Subcutaneous adipose tissue (tissue), 4 donors: ENCODE results near the gene VOPP1. TPM values are rescaled to one million over a fixed set of nuclear protein-coding genes. Genes with fewer than 3 reads are reported as not detected.

Experiments
- total RNA-seq, 4 donors: library from RNA; depleted of rRNA; stranded (reverse); fragments of >200 nt; gene quantifications; one replicate each; pipeline ENCODE4 v1.1.0, GENCODE V29; 2016
- TF ChIP-seq, protein P1 (sequence below): fragments of 450-650 bp; IDR thresholded peaks from one replicate; pipeline ENCODE4 v1.5.1; 2016; ENCODE audit warnings: low read depth, mild to moderate bottlenecking, control low read depth, antibody characterized with exemption, moderate library complexity

Gene VOPP1
- total RNA-seq, 4 donors from 2014 or later, result 36.9 to 60.5 (median 46.1) TPM

DNA sequence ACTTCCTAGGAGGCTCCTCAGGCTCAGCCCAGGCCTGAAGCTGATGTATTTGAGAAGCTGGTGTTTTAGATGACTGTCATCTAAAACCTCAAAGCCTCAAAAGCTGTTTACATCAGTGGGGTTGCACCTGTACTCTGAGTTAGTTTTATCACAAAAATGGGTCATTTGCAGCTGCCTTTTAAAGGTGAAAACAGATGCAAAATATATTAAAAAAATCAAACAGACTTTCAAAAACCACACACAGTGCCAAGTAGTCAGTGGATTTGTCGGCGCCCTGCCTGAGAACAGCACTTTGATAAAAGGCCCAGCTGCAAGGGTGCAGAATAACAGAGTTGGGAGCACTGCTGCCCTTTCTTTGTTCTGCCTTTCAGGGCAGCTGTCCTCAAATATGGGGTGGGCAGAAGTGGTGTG, 103.0 kb downstream of the VOPP1 start:
- TF ChIP-seq, protein P1, sequence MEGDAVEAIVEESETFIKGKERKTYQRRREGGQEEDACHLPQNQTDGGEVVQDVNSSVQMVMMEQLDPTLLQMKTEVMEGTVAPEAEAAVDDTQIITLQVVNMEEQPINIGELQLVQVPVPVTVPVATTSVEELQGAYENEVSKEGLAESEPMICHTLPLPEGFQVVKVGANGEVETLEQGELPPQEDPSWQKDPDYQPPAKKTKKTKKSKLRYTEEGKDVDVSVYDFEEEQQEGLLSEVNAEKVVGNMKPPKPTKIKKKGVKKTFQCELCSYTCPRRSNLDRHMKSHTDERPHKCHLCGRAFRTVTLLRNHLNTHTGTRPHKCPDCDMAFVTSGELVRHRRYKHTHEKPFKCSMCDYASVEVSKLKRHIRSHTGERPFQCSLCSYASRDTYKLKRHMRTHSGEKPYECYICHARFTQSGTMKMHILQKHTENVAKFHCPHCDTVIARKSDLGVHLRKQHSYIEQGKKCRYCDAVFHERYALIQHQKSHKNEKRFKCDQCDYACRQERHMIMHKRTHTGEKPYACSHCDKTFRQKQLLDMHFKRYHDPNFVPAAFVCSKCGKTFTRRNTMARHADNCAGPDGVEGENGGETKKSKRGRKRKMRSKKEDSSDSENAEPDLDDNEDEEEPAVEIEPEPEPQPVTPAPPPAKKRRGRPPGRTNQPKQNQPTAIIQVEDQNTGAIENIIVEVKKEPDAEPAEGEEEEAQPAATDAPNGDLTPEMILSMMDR, result no peak

DNA sequence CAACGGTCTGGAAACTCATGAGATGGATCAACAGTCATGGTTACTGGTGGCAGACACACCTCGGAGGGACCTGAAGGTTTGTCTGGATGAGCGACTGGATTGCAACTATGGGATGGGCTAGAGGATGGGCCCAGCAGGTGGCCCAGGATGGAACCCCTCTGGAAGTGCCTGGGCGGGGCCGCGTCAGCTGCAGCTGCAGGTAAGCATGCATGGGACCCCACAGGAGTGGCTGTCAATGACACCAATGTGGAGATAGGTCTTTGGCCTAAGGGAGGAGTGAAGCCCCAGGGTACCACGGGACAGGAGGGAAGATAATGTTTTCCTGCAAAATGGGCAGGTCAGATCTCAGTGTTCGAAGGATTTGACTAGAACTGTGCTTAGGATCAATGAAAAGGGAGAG, 103.8 kb downstream of the VOPP1 start:
- TF ChIP-seq, protein P1, result no peak

DNA sequence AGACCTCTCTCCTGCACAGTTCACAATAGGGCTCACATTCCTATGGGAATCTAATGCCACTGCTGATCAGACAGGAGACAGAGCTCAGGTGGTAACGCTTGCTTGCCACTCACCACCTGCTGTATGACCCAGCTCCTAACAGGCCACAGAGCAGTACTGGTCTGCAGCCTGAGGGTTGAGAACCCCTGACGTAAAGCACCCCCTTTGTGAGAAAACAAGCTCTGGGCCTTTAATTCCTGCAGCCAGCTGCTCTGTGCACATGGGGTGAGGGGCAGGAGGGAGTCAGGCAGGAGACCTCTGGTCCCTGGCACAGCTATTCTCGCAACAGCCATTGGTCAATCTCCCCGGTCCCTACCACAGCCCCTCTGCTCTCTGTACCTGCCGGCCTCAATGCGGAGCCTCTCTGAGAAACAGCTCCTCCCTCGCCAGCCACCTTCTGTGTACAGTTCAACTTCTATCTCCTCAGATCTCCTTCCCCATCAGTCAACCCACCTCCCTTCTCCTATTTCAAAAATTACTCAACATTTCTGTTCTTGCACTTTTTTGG, 105.2 kb downstream of the VOPP1 start:
- TF ChIP-seq, protein P1, result no peak

DNA sequence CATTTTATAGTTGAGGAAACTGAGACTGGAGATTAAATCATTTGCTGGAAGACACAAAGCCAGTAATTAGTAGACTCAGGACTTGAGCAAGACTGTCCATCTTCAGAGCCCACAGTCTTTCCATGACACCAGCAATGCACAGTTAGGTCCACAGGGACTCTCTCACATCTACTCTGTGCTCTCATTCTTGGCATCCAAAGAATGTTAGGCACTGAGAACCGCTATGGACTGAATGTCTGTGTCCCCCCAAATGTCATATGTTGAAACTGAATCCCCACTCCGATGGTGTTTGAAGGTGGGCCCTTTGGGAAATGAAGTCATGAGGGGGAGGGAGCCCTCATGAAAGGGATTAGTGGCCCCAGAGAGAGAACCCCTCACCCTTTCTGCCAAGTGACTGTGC, 106.6 kb downstream of the VOPP1 start:
- TF ChIP-seq, protein P1, result no peak

DNA sequence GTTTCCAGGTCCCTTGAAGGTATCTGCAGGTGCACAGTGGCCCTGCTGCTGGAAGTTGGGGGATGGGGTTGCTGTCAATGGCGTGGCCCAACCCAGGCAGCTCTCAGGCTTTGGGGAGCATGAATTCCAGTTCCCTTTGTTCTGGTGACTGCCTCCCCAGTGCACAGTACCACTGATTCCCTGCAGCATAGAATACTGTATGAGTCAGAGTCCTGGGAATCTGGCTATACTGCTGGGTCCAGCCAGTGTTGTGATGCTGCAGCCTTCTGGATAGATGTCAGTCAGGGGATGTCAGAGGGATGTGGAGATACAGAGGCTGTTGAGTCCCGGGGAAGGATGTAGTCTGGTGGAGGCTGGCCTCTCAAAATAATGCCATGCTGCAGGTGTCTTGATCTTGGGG, 107.9 kb downstream of the VOPP1 start:
- TF ChIP-seq, protein P1, result no peak

DNA sequence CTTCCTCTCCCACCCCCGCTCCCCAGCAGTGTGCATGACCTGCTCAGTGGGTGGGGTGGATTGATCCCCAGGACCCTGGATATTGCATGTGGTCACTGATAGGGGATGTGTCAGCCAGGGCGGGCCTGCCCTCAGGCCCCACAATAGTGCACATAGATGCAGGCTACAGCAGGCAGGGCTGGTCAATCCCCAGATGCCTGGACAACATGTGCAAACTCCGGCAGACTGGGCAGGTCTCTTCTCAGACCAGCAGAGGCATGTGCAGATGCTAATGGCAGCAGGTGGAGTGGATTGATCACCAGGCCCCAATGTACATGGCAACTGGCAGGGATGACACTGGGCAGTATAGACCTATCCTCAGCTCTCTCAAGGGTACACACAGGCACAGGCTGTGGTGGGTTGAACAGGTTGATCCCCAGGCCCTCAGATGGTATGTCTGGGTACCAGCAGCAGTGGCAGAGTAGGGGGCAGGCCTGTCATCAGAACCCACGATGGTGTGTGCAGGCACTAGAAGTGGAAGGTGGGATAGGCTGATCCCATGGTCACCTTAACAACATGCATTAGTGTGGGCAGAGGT, 108.5 kb downstream of the VOPP1 start:
- TF ChIP-seq, protein P1, result no peak

DNA sequence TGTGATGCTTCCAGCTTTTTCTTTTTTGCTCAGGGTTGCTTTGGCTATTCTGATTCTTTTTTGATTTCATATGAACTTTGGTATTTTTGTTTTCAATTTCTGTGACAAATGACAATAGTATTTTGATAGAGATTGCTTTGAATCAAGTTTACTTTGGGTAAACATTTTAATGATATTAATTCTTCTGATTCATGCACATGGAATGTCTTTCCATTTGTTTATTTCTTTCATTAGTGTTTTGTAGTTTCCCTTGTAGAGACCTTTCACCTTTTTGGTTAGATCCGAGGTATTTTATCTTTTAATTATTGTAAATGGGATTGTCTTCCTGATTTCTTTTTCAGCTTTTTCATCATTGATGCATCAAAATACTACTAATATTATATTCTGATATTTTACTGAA, 114.0 kb downstream of the VOPP1 start:
- TF ChIP-seq, protein P1, result no peak
